Thymus (tissue), 11 donors: ENCODE data around the gene TMEM52. TPM values are rescaled to one million over a fixed set of nuclear protein-coding genes. Genes with fewer than 3 reads are reported as not detected.

Source experiments
- DNase-seq, 9 donors: peaks; one replicate each; pipeline ENCODE4 v3.0.0-alpha.2; 2013; ENCODE audit warnings: low spot score in 9 of 9, low read depth in 6 of 9, missing footprints in 1 of 9
- H3K27ac ChIP-seq, 2 donors: one replicate each; pipeline ENCODE4 v1.5.1; 2013; ENCODE audit warnings: control low read depth in 1 of 2, low read depth in 1 of 2, low read length in 1 of 2, mild to moderate bottlenecking in 1 of 2, moderate library complexity in 1 of 2
- H3K27me3 ChIP-seq, 2 donors: one replicate each; pipeline ENCODE4 v1.5.1; 2013; ENCODE audit warnings: low read length in 1 of 2; ENCODE audit not compliant: control insufficient read depth in 2 of 2, insufficient read depth in 1 of 2
- H3K36me3 ChIP-seq, 2 donors: one replicate each; pipeline ENCODE4 v1.5.1; 2013; ENCODE audit warnings: low read length in 1 of 2, mild to moderate bottlenecking in 1 of 2, moderate library complexity in 1 of 2; ENCODE audit not compliant: control insufficient read depth in 2 of 2, insufficient read depth in 2 of 2
- H3K4me1 ChIP-seq, 2 donors: one replicate each; pipeline ENCODE4 v1.5.1; 2013; ENCODE audit warnings: low read length in 2 of 2; ENCODE audit not compliant: control insufficient read depth in 2 of 2, insufficient read depth in 2 of 2
- H3K4me3 ChIP-seq, 2 donors: one replicate each; pipeline ENCODE4 v1.5.1; 2013; ENCODE audit warnings: low read length in 2 of 2, control low read depth in 1 of 2, mild to moderate bottlenecking in 1 of 2
- H3K9me3 ChIP-seq, 2 donors: one replicate each; pipeline ENCODE4 v1.5.1; 2013; ENCODE audit warnings: low read length in 1 of 2, mild to moderate bottlenecking in 1 of 2; ENCODE audit not compliant: control insufficient read depth in 2 of 2, insufficient read depth in 1 of 2
- WGBS: extraction: QIAGEN DNeasy Blood & Tissue Kit; methylation state at CpG from one replicate; pipeline ENCODE4 v1.1.7; 2013; 5-methylcytosine and 5-hydroxymethylcytosine counted together
- polyA plus RNA-seq: library from polyadenylated mRNA; stranded (reverse); fragments of 200-250 nt; gene quantifications from one replicate; pipeline ENCODE4 v1.2.3, GENCODE V29; 2013
- total RNA-seq: library from RNA; stranded (reverse); fragments of 120-200 nt; gene quantifications from one replicate; pipeline ENCODE4 v1.2.4, GENCODE V29; 2013
- donor health status: healthy.

TMEM52 gene
- total and polyA plus RNA-seq, 2 donors: 0.28 to 0.94 TPM

GRCh38 chr1:1942753-1943656 is 23.9 kb upstream of the TMEM52 start:
- Histone ChIP-seq H3K9me3 (no peaks in the 10 kb centered on the region), H3K27me3 (peaks cover 0 to 9% of the 10 kb centered on the region in 2 donors), H3K4me1 (no peaks in the 10 kb centered on the region), H3K27ac (no peak overlapping the region), H3K4me3 (no peak overlapping the region), H3K36me3 (no peaks in the 10 kb centered on the region)
- WGBS: 91% methylated on average over 45 of the region's 45 CpGs
- no peak for DNase-seq

- Histone ChIP-seq H3K36me3 (no peaks in the 10 kb centered on the region), H3K4me1 (no peaks in the 10 kb centered on the region), H3K9me3 (no peaks in the 10 kb centered on the region), H3K27me3 (peaks cover 0 to 9% of the 10 kb centered on the region in 2 donors), H3K27ac (no peak overlapping the region), H3K4me3 (no peak overlapping the region)
- DNase-seq: no peak
- WGBS: 88% methylated on average over 39 of the region's 39 CpGs
Observed at GRCh38 chr1:1941868-1942752, 23.0 kb upstream of the TMEM52 start.

GRCh38 chr1:1941211-1941841 is 22.2 kb upstream of the TMEM52 start:
- no peak overlapping the region for H3K27ac ChIP-seq
- H3K27me3 ChIP-seq: peaks cover 0 to 6% of the 10 kb centered on the region in 2 donors
- DNase-seq: no peak

GRCh38 chr1:1940123-1940425 is 21.0 kb upstream of the TMEM52 start:
- Histone ChIP-seq H3K9me3 (no peaks in the 10 kb centered on the region), H3K4me3 (no peak overlapping the region), H3K36me3 (no peaks in the 10 kb centered on the region), H3K4me1 (no peaks in the 10 kb centered on the region), H3K27ac (no peak overlapping the region), H3K27me3 (peaks cover 0 to 6% of the 10 kb centered on the region in 2 donors)
- 91% methylated on average over 12 of the region's 12 CpGs for WGBS
- no peak for DNase-seq

More at GRCh38 chr1:1941211-1941841, 22.2 kb upstream of the TMEM52 start:
- no peaks in the 10 kb centered on the region for H3K4me1 ChIP-seq
- no peak overlapping the region for H3K4me3 ChIP-seq
- 81% methylated on average over 19 of the region's 19 CpGs for WGBS
- no peaks in the 10 kb centered on the region for H3K36me3 ChIP-seq
- no peaks in the 10 kb centered on the region for H3K9me3 ChIP-seq

GRCh38 chr1:1939296-1940122 is 20.4 kb upstream of the TMEM52 start:
- 92% methylated on average over 28 of the region's 28 CpGs for WGBS
- no peak overlapping the region for H3K4me3 ChIP-seq
- no peaks in the 10 kb centered on the region for H3K36me3 ChIP-seq
- H3K4me1 ChIP-seq: no peaks in the 10 kb centered on the region
- H3K27me3 ChIP-seq: peaks cover 0 to 6% of the 10 kb centered on the region in 2 donors
- H3K9me3 ChIP-seq: no peaks in the 10 kb centered on the region
- no peak overlapping the region for H3K27ac ChIP-seq
- no peak for DNase-seq

GRCh38 chr1:1938613-1939295 is 19.7 kb upstream of the TMEM52 start:
- DNase-seq: no peak
- Histone ChIP-seq H3K27me3 (peaks cover 0 to 4% of the 10 kb centered on the region in 2 donors), H3K36me3 (no peaks in the 10 kb centered on the region), H3K9me3 (peaks cover 0 to 2% of the 10 kb centered on the region in 2 donors), H3K27ac (no peak overlapping the region), H3K4me3 (no peak overlapping the region), H3K4me1 (no peaks in the 10 kb centered on the region)
- 90% methylated on average over 24 of the region's 24 CpGs for WGBS

- peaks cover 0 to 3% of the 10 kb centered on the region in 2 donors for H3K9me3 ChIP-seq
- H3K36me3 ChIP-seq: no peaks in the 10 kb centered on the region
- no peak for DNase-seq
- H3K27ac ChIP-seq: no peak overlapping the region
- H3K4me3 ChIP-seq: no peak overlapping the region
- H3K27me3 ChIP-seq: peaks cover 0 to 2% of the 10 kb centered on the region in 2 donors
- WGBS: 80% methylated on average over 6 of the region's 6 CpGs
- H3K4me1 ChIP-seq: no peaks in the 10 kb centered on the region
Observed at GRCh38 chr1:1938276-1938573, 19.1 kb upstream of the TMEM52 start.

GRCh38 chr1:1937549-1938275 is 18.6 kb upstream of the TMEM52 start:
- no peaks in the 10 kb centered on the region for H3K36me3 ChIP-seq
- H3K4me3 ChIP-seq: no peak overlapping the region
- 85% methylated on average over 16 of the region's 16 CpGs for WGBS
- no peaks in the 10 kb centered on the region for H3K4me1 ChIP-seq
- no peak for DNase-seq
- H3K27me3 ChIP-seq: no peaks in the 10 kb centered on the region
- no peak overlapping the region for H3K27ac ChIP-seq
- H3K9me3 ChIP-seq: peaks cover 0 to 3% of the 10 kb centered on the region in 2 donors
